Heart left ventricle (tissue), 16 donors: ENCODE data around the gene TMEM178B. TPM values are rescaled to one million over a fixed set of nuclear protein-coding genes. Genes with fewer than 3 reads are reported as not detected.

Experiments
- ATAC-seq, 4 donors: fragments of 200-7000 bp; cut with Tn5 transposase; one replicate each; pipeline ENCODE4 v1.9.1; 2020 to 2022; ENCODE audit warnings: moderate library complexity in 4 of 4, mild to moderate bottlenecking in 3 of 4, moderate number of reproducible peaks in 1 of 4
- DNase-seq, 5 donors: peaks; one replicate each; pipeline ENCODE4 v3.0.0-alpha.2; 2020
- H3K27ac ChIP-seq, 12 donors: fragments of 200-600 bp; sonication (generic) in 4 of 12; one replicate each; pipeline versions ENCODE4 v1.5.0 to v1.8.0; 2016 to 2022; ENCODE audit warnings: mild to moderate bottlenecking in 2 of 12
- H3K27me3 ChIP-seq, 9 donors: fragments of 200-600 bp; sonication (generic) in 2 of 9; one replicate each; pipeline versions ENCODE4 v1.5.1 to v1.8.0; 2016 to 2022; ENCODE audit warnings: mild to moderate bottlenecking in 3 of 9
- H3K36me3 ChIP-seq, 9 donors: fragments of 200-600 bp; sonication (generic) in 2 of 9; one replicate each; pipeline versions ENCODE4 v1.5.0 to v1.8.0; 2018 to 2022; ENCODE audit warnings: mild to moderate bottlenecking in 2 of 9
- H3K4me1 ChIP-seq, 12 donors: fragments of 200-600 bp; sonication (generic) in 4 of 12; one replicate each; pipeline versions ENCODE4 v1.5.0 to v1.8.0; 2016 to 2022; ENCODE audit warnings: mild to moderate bottlenecking in 3 of 12
- H3K4me3 ChIP-seq, 12 donors: fragments of 200-600 bp; sonication (generic) in 4 of 12; one replicate each; pipeline versions ENCODE4 v1.5.0 to v1.8.0; 2017 to 2022; ENCODE audit warnings: mild to moderate bottlenecking in 9 of 12, moderate library complexity in 4 of 12
- H3K9me3 ChIP-seq, 12 donors: fragments of 200-600 bp; sonication (generic) in 4 of 12; one replicate each; pipeline versions ENCODE4 v1.5.0 to v1.8.0; 2016 to 2022; ENCODE audit warnings: mild to moderate bottlenecking in 1 of 12
- CTCF ChIP-seq, 12 donors: fragments of 200-600 bp; sonication (generic) in 4 of 12; IDR thresholded peaks; one replicate each; pipeline versions ENCODE4 v1.5.0 to v1.8.0; 2018 to 2022; ENCODE audit warnings: antibody characterized with exemption in 12 of 12, mild to moderate bottlenecking in 5 of 12
- POLR2A ChIP-seq, 2 donors: fragments of 450-650 bp; IDR thresholded peaks; one replicate each; pipeline ENCODE4 v1.6.1; 2017; ENCODE audit warnings: antibody characterized with exemption in 2 of 2, mild to moderate bottlenecking in 2 of 2, moderate library complexity in 2 of 2
- WGBS, 4 donors: extraction: QIAGEN DNeasy Blood & Tissue Kit in 2 of 4; methylation state at CpG; one replicate each; pipeline versions ENCODE4 v1.1.5 to v1.1.7; 2013 to 2018; 5-methylcytosine and 5-hydroxymethylcytosine counted together
- intact Hi-C, 10 donors: fragments of 100-400 bp; cut with DNase I; formaldehyde crosslinking; loops; one replicate each; pipeline versions ENCODE4 v1.11.1 to v1.14.2; 2022
- polyA plus RNA-seq, 2 donors: library from polyadenylated mRNA; stranded (reverse); fragments of 200-250 nt; gene quantifications; one replicate each; pipeline ENCODE4 v1.2.3, GENCODE V29; 2013
- total RNA-seq, 9 donors: library from RNA; depleted of rRNA in 2 of 9; stranded (reverse); fragments of >200 nt in 2 of 9; fragmentation: NEBNext Ultra II Directional in 3 of 9; extraction: Animal tissue kit (Norgen Biotek cat#: 25700) in 3 of 9; gene quantifications; one replicate each; pipeline versions ENCODE4 v1.1.0 to v1.2.4, GENCODE V29; 2016 to 2023
- donor health status: ischemic (EF 13 %, LVEDD 7.1; RV severe dilation, severe dysfunction).
- donor health status: healthy with polysubstance abuse.
- donor health status: DM: no; HTN: yes; CAD: no.
- donor health status: DM: no; HTN: no; CAD: no.
- donor health status: ischemic (EF 25% LVEDD 6.9; RV normal size, moderate dysfunction).
- donor health status: ischemic (EF 25% LVEDD 5.7; RV mildly dilated, moderate dysfunction).
- donor health status: healthy.
- donor health status: DM: yes; HTN: yes; CAD: no.
- donor health status: ischemic (EF 35%, LVEDD 5.7; RV mildly dilated, moderate dysfunction).
- donor health status: nonischemic (EF 11% LVEDD 7.7; RV severe dilation, severe dysfunction).
- donor health status: DM: yes; HTN: yes; CAD: no.
- donor health status: PGD.
- donor health status: ischemic (EF 29% LVEDD 5.4; RV normal size, mild dysfunction).
- donor health status: nonischemic (EF 23%, LVEDD 6.1; RV moderate dilation, normal function).

The TMEM178B gene
- total and polyA plus RNA-seq, 11 donors: 1.2 to 58.5 (median 19.0) TPM

GRCh38 chr7:141126107-141126506 lies 52.2 kb downstream of the TMEM178B start:
- ATAC-seq (no peak), DNase-seq (no peak)
- Histone ChIP-seq H3K9me3 (no peaks in the 10 kb centered on the region), H3K36me3 (no peaks in the 10 kb centered on the region), H3K4me3 (no peak overlapping the region), H3K4me1 (no peaks in the 10 kb centered on the region), H3K27me3 (peaks cover 0 to 7% (median 0%) of the 10 kb centered on the region in 9 donors), H3K27ac (no peak overlapping the region)
- intact Hi-C loops: no loop called here
- no peak for TF ChIP-seq POLR2A (IDR thresholded peaks at IDR 0.05)
- no peak for TF ChIP-seq CTCF (IDR thresholded peaks at IDR 0.05)
- WGBS, 4 donors: 56 to 67% (median 58%) methylated on average over 5 of the region's 5 CpGs

DNA sequence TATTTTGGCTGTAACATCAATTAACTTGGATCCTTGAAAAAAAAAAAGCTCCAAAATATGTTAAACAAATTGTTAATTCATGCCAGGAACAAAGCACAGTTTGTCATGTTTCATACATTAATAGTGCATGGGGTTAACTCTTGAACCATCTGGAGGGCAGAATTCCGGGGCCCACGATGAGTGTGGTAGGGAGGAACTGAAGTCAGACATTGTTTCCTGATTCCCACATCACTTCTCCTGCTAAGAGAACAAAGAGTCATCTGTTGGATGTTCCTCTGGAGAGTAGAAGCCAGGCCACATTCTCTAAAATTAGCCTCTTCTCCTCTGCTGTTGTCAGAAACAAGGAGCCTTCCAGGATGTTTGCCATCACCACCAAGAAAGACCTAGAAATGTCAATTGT lies 54.6 kb downstream of the TMEM178B start:
- no peak overlapping the region for H3K4me3 ChIP-seq
- 31 to 42% (median 39%) methylated on average over 2 of the region's 2 CpGs for WGBS, 4 donors
- intact Hi-C loops: no loop called here

GRCh38 chr7:141128931-141129330 lies 55.1 kb downstream of the TMEM178B start:
- H3K27ac ChIP-seq: no peak overlapping the region
- H3K9me3 ChIP-seq: peaks cover 0 to 17% (median 2%) of the 10 kb centered on the region in 12 donors
- no peak for DNase-seq
- H3K4me1 ChIP-seq: no peaks in the 10 kb centered on the region
- intact Hi-C loops: no loop called here
- TF ChIP-seq CTCF (IDR thresholded peaks at IDR 0.05) (no peak), POLR2A (IDR thresholded peaks at IDR 0.05) (no peak)
- H3K27me3 ChIP-seq: no peaks in the 10 kb centered on the region
- no peak for ATAC-seq
- WGBS, 4 donors: 55 to 65% (median 61%) methylated on average over 2 of the region's 2 CpGs
- H3K4me3 ChIP-seq: no peak overlapping the region
- no peaks in the 10 kb centered on the region for H3K36me3 ChIP-seq

More for the DNA sequence above, 54.6 kb downstream of the TMEM178B start:
- no peak overlapping the region for H3K27ac ChIP-seq
- peaks cover 0 to 13% (median 2%) of the 10 kb centered on the region in 12 donors for H3K9me3 ChIP-seq
- no peaks in the 10 kb centered on the region for H3K4me1 ChIP-seq
- H3K36me3 ChIP-seq: no peaks in the 10 kb centered on the region
- TF ChIP-seq POLR2A (IDR thresholded peaks at IDR 0.05) (no peak), CTCF (IDR thresholded peaks at IDR 0.05) (no peak)
- ATAC-seq (no peak), DNase-seq (no peak)
- no peaks in the 10 kb centered on the region for H3K27me3 ChIP-seq

DNA sequence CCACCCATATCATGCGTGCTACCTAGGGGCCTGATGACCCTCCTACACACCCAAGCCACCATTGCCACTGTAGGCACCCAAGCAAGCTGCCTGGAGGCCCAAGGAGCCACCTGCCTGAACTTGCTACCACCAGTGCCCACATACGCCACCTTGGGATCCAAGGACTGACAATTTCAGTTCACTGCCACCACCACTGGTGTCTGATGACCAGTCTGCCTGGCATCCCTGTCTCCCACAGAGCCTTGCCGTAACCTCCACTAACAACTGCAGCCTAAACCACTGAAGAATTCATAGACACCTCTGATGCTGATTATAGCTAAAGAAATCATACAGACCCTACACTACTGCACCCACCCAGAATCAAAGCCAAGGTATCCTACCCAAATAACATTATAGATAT lies 58.8 kb downstream of the TMEM178B start:
- no peak overlapping the region for H3K4me3 ChIP-seq
- no peak for DNase-seq
- ATAC-seq: no peak
- no peak overlapping the region for H3K27ac ChIP-seq
- TF ChIP-seq POLR2A (IDR thresholded peaks at IDR 0.05) (no peak), CTCF (IDR thresholded peaks at IDR 0.05) (no peak)
- H3K27me3 ChIP-seq: no peaks in the 10 kb centered on the region
- H3K4me1 ChIP-seq: no peaks in the 10 kb centered on the region
- H3K36me3 ChIP-seq: no peaks in the 10 kb centered on the region
- intact Hi-C loops: no loop called here
- WGBS, 4 donors: 78 to 93% (median 88%) methylated on average over 3 of the region's 3 CpGs
- peaks cover 0 to 22% (median 2%) of the 10 kb centered on the region in 12 donors for H3K9me3 ChIP-seq
